SIG-M5 treated with dmso at 0.1 percent for 504 hours (cell line): ENCODE data around the gene ERVK3-1.
"Not testable (repeated sequence)": the region's sequence is repeated elsewhere in the genome, so short reads cannot be mapped to it uniquely, and the experiment has no call there.

Source experiments
- DNase-seq: peaks from one replicate; lab custom pipeline; 2025; ENCODE audit not compliant: unreplicated experiment; lab: John Stamatoyannopoulos, UW

ERVK3-1 gene

DNA sequence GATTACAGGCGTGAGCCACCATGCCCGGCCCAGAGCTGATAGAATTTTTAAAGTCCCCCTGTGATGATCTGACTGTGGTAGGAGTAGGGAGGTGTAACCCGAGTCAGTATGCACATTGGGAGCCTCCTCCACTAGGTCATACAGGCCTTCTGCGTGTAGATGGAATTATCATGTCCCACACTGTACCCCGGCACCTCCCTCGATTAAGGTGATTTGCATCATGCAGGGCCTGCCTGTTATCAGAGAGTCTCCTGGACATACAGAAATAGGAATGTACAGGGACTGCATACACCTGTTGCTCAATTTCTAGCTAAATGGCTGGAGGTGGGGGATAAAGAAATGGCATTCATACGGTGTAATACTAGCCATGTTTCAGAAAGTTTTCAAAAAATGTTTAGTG lies 922 bp upstream of the ERVK3-1 start:
- no peak for DNase-seq

DNA sequence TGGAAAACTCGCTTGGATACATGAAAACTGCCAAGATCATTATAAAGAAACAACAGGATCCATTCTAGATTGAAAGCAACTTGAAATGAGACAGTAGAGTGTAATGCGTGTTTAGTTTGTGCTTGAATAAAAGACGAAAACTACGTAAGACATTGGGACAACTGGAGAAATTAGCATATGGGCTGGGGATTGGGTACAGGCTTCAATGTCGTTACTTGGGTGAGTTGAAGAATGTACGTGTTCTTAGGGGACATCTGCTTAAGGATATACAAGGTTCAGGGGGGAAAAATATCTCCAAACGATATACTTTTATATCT lies 471 bp upstream of the ERVK3-1 start:
- DNase-seq, result no peak

GRCh38 chr19:58305932-58306323 lies 751 bp downstream of the ERVK3-1 start:
- DNase-seq, result peak; percentile 14

GRCh38 chr19:58307736-58308135 lies 2.6 kb downstream of the ERVK3-1 start:
- no peak for DNase-seq

DNA sequence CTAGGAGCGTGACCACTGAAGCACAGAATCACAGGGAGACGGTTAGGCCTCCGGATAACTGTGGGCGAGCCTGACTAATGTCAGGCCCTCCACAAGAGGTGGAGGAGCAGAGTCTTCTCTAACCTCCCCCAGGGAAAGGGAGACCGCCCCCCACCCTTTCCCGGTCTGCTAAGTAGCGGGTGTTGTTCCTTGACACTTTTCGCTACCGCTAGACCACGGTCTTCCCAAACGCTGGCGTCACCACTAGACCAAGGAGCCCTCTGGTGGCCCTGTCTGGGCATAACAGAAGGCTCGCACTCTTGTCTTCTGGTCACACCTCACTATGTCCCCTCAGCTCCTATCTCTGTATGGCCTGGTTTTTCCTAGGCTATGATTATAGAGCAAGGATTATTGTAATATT lies 5.5 kb downstream of the ERVK3-1 start:
- not testable (repeated sequence) for DNase-seq

GRCh38 chr19:58311345-58311865 lies 6.2 kb downstream of the ERVK3-1 start:
- DNase-seq, result no peak

DNA sequence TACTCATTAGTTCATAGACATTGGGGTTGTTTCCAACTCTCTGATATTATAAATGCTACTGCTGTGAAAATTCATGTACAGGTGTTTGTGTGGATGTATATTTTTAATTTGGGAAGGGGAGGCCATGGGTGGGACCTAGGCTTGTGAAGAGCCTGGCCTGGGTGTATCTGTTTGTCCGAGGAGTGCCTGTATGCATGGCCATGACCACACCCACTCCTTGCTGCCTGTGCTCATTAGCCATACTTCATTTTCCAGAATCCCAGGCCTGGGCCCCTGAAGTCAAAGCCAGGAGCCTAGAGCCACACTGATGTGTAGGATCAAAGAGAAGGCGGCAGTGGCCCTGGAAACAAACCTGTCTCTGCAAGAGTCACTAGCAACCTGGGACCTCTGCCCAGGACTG lies 10.4 kb downstream of the ERVK3-1 start:
- DNase-seq, result no peak

DNA sequence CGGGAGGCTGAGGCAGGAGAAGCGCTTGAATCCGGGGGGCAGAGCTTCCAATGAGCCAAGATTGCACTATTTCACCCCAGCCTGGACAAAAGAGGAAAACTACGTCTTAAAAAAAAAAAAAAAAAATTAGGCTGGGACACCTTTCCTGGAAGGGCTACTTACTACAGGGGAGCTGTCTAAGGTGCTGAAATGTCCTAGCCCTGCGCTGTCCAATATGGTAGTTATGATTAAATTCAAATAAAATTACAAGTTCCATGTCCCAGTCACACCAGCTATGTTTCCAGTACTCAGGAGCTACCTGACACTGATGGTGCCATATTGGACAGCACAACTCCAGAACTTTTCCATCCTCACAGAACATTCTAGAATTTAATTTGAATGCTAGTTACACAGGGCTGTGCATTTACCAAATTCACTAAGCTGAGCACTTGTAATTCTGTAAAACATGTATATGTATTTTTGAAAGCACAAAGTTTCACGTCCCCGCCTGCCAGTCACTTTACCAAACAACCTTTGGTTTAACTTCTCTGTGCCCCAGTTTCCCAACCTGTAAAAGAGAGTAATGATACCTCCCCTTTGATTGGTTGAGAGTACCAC lies 12.4 kb downstream of the ERVK3-1 start:
- peak; percentile 22 for DNase-seq

GRCh38 chr19:58318297-58318696 lies 13.1 kb downstream of the ERVK3-1 start:
- no peak for DNase-seq

- DNase-seq, result no peak
Measured at GRCh38 chr19:58319241-58319640, 14.1 kb downstream of the ERVK3-1 start.

DNA sequence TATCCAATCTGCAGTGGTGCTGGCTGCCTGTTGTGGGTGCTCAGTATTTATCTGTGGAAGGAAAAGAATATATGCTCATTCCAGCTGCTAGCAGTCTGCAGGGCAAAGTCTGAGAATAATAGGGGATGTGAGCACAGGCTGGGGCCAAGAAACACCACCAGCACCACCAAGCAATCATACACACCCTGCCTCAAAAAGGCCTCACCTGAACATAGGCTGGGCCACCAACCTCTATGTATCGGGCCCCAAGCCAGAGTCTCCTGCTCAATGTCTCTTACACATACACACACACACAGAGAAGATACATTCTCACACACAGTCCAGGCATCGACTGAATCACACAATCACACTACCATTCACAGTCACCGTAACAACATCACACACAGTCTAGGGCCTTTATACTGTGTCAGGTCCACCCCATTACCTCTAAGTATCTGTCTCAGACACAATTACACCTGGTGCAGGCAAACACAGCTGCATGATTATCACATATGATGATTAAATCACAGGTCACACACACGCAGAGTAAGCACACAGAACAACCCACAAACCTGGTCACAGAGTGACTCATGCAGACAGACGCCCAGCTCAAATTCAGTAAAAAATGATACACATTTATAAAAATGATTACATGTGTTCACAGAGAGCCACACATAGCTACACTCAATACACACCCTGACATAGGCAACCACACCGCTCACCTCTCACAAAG lies 20.3 kb downstream of the ERVK3-1 start:
- DNase-seq, result no peak

DNA sequence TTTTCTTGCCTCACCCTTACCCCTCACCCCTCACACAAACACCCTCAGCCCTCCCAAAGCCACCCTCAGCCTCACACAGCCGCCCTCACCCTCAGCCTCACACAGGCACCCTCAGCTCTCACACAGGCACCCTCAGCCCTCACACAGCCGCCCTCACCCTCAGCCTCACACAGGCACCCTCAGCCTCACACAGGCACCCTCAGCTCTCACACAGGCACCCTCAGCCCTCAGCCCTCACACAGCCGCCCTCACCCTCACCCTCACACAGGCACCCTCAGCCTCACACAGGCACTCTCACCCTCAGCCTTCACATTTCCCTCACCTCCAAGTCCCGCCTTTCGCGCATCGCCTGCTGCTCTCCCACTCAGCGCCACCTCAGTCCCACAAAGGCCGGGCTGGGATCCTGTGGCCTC lies 21.3 kb downstream of the ERVK3-1 start:
- no peak for DNase-seq

- peak; percentile 91 for DNase-seq
Measured at GRCh38 chr19:58326914-58327726, 21.9 kb downstream of the ERVK3-1 start, which contains the start of gene ZSCAN22. Gene ZSCAN22 (plus strand): TSS chr19:58326994. CDS start chr19:58334803, 7,809 bp downstream.

DNA sequence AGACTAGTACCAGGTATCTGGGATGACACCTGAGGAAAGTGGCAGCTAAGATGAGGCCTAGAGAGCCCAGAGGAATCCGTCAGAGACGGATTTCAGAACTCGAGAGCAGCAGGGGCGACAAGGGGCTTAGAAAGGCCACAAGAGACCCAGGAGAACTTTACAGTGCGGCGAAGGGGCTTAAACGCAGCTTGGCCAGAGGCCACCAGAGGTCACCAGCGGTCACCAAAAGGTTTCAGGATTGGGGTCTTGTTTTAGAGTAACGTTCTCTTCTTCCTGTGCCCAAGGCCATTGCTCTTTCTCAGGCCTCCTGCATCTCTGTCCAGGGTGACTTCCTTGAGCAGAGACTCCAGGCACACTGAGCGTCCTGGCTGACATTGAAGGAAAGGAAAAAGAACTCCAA lies 23.8 kb downstream of the ERVK3-1 start:
- DNase-seq, result no peak

DNA sequence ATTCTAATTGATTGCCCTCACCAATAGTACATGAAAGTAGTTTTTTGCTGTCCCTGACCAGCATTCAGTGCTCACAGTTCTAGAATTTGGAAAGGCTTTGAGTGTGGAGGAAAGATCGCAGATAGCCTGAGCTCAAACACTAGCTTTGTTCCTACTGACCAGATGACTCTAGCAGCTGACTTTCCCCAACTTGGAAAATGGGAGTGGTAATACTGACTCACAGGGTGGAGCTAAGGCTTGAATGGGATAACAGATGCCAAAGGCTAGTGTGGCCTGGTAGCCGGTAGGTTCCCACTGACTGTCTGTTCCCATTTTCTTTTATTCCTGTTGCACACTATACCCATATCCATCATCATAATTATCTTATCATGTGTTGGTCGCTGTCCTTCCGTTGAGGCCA lies 25.3 kb downstream of the ERVK3-1 start:
- peak; percentile 6 for DNase-seq

DNA sequence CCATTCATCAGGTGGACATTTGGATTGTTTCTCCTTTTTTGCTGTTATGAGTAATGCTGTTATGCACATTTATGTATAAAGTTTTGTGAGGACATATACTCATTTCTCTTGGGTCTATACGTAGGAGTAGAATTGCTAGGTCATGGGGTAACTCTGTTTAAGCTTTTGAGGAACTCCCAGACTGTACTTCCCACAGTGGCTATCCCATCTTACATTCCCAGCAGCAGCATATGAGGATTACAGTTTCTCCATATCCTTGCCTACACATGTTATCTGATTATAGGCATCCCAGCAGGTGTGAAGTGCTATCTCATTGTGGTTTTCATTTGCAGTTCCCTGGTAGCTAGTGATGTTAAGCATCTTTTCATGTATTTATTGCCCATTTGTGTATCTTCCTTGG lies 27.5 kb downstream of the ERVK3-1 start:
- no peak for DNase-seq

- DNase-seq, result no peak
Measured at GRCh38 chr19:58334691-58335249, 29.6 kb downstream of the ERVK3-1 start.

DNA sequence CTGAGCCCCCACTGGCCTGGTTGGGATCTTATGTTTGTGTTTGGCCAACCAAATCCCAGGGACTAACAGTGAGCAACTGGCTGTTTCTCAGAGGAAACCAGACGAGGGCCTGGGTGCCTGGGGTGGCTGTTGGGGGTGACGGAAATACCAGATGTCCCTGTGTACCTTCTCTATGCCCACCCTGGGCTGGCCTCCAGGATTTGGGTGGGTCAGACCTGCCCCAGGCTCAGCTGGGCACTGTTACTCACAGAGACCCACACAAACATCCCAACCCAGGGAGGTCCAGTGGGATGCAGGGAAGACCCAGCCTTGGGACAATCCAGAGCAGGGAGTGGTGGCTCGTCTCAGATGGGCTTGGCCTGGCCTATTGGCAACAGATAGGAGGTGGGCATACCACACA lies 30.5 kb downstream of the ERVK3-1 start:
- no peak for DNase-seq

DNA sequence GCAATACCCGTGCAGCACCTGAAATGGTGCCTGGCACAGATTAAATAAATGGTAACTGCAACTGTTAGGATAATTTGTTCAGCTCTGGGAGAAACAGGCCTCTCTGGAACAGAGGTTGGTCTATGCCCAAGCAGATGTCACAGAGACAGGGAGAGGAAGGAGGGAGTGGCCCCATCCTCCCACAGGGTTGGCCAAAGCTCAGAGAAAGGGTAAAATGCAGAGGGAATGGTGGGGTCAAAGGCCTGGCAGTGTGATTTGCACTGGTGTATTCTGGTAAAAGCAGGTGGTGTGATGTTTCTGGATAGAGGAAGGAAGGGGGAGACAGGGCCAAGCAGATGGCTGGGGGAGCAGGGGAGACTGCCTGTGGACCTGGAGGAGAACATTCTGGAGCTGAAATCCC lies 31.0 kb downstream of the ERVK3-1 start:
- no peak for DNase-seq

DNA sequence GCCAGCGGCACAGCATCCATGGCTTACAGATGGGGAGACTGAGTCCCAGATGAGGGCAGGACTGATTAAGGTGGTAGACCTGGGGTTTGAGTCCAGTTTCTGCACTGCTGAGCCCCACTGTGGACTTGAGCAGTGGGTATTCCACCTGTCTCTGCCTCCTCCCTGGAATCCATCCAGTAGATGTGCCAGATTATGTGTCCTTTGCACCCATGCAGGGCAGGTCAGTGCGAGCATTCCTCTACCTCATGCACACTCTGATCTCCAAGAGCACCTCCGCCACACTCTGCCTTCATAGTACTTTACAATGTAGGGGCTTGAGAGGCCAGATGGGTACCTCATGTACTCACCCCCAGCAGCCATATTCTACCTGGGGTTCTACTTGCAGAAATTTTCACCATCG lies 31.6 kb downstream of the ERVK3-1 start:
- DNase-seq, result no peak

- DNase-seq, result no peak
Measured at GRCh38 chr19:58338336-58338735, 33.2 kb downstream of the ERVK3-1 start.
